ENCODE measurements around the gene ZNF443.
"Not testable (repeated sequence)": the region's sequence is repeated elsewhere in the genome, so short reads cannot be mapped to it uniquely, and the experiment has no call there.

ZNF443 gene

DNA sequence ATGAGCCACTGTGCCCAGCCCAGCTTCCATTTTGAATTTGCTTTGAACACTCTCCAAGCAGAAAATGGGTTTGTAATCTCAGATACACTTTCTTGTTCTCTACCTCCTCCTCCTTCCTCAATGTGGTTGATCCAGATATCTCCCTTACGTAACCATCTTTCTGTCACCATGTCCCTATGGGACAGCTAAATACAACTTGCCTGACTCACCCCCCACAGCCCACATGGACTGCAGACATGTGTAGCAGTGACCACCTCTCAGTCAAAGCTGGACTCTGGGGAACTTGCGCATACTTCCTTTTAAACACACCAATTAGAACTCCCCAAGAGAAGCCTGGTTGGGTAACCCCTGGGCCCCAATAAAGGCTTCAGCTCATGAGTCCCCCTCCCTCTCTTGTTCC, 28.9 kb downstream of the ZNF443 start:
- DNase-seq: no peak

DNA sequence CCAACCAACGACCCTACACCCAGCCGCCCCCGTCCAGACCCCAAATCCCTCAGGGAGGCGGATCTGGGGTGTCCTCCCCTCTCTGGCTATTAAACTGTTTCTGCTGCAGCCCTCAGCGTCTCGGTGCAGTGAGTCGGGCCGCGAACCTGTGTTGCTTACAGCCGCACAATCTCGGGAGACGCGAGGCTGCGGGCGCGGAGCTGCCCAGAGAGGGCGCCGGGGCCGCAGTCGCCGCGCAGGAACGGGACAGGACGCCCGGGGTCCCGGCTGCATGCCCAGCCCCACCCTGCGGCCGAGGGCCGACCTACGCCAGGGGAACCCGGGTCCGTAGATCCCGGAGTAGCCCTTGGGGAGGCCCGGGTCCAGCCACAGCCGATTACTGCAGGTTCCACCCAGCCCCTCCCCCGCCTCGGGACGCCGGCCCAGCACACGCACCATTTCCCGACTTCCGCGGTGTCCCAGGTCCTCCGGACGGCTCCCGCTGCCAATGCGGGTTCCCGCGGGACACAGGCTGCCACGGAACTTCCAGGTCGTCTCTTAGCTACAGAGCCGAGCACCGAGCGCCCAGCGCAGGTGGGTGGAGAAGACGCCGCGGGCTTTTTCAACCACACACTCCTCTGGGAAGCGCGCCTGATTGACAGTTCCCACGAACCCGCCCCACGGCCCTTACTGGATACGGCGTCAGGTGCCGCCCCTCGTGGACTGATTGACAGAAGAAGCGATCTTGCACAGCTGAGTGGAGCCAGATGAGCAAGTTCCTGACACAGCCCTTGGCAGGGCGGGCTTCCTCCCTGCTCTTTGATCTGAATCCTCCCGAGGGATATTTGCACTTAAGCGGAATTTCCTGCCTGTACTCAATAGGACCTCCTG, 40.0 kb downstream of the ZNF443 start, which contains the start of gene ZNF799:
Gene ZNF799 (minus strand): TSS at position 639 of the 870 bp plus-strand sequence. CDS start 201 bp downstream, at position 438.
- peak; percentile 74 for DNase-seq

GRCh38 chr19:12399901-12400632, 40.8 kb downstream of the ZNF443 start:
- DNase-seq: not testable (repeated sequence)

- DNase-seq: not testable (repeated sequence)
Observed at GRCh38 chr19:12391148-12391547, 49.7 kb downstream of the ZNF443 start.

DNA sequence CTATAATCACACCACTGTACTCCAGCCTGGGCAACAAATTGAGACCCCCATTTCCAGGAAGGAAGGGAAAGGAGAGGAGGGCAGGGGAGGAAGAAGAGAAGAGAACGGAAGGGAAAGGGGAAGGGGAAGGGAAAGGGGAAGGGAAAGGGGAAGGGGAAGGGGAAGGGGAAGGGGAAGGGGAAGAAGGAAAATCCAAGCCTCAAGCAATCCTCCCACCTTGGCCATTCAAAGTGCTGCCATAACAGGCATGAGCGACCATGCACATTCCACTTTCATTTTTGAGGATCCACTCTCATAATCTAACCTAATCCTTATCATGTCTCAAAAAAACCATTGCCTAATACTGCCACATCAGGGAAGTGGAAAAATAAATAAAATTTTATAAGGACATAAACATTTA, 54.5 kb downstream of the ZNF443 start:
- DNase-seq: not testable (repeated sequence)

- DNase-seq: no peak
Observed at GRCh38 chr19:12380444-12380737, 60.4 kb downstream of the ZNF443 start.

GRCh38 chr19:12379732-12380443, 60.9 kb downstream of the ZNF443 start:
- DNase-seq: no peak

Measured in NCI-H2081 treated with DMSO at 0.1 percent for 48 hours (cell line).